T follicular helper cell (primary cell): ENCODE data around the gene PHF2.

Experiments
- DNase-seq: peaks from one replicate; pipeline ENCODE4 v3.0.0-alpha.2; 2020; ENCODE audit warnings: low read depth

Gene PHF2

GRCh38 chr9:93568169-93568568 lies 8.2 kb upstream of the PHF2 start:
- DNase-seq = no peak

DNA sequence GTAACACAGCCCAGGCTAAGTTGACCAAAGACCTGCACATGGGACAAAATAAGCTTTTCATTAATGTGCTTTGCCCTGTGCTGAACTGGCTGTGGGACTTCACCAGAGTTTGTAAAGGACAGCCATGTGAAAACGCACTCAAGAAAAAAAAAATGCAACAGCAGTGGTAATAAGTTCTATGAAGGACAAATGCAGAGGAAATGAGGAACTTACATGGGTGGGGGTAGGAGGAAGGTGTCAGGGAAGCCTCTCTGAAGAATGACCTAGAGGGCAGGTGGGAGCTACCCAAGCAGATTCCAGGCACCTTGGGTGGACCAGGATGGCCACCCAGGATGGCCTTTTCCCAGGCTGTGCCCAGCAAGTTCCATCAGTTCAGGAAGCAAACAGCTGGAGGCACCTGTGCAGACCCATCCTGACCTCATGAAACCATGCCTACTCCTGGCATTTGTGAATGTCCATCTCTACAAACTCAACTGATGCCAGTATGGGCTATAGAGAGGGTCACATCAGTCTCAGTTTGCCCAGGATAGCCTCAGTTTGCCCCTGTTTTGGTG lies 6.7 kb upstream of the PHF2 start:
- no peak for DNase-seq

DNA sequence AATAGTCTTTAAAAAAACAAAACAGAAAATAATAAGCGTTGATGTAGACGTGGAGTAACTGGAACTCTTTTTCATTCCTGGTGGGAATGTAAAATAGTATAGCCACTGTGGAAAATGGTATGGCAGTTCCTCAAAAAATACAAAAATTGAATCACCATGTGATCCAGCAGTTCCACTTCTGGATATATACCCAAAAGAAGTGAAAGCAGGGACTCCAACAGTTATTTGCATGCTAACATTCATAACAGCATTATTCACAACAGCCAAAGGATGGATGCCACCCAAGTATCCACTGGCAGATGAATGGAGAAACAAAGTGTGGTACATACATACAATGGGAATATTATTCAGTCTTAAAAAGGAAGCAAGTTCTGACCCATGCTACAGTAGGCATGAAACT lies 4.2 kb upstream of the PHF2 start:
- no peak for DNase-seq

DNA sequence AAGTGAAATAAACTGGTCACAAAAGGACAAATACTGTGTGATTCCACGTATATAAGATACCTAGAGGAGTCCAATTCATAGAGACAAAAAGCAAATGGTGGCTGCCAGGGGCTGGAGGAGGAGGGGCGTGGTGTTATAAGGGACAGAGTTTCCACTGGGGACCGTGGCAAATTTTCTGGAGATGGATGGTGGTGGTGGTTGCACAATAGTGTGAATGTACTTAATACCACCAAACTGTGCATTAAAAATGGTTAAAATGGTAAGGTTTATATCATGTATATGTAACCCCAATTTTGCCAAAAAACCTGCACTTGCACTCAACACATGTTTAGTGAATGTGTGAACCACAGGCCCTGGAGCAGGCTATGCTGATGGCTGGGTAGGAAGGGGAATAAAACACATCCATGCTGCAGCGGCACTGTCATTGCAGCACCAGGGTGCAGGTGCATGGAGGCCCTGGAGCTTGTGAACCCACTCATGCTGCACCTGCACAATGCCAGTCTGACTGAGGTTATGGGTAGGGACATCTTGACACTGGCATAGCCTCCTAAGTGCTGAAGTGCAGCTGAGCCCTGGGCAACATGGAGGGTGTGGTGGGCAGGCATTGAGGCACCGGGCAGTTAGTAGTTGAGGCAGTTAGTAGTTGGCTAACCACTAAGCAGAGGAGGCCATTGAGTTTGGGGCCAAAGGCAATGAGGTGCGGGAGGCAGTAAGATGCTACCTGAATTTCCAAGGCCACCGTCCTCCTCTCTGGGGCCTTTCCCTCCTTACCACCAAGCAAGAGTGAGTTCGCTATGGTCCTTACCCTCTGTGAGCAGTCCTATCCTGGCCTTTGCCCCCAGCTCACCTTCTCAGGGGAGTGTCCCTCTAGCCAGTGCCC lies 3.5 kb upstream of the PHF2 start:
- DNase-seq = no peak

- no peak for DNase-seq
Measured at GRCh38 chr9:93573516-93573828, 2.9 kb upstream of the PHF2 start.

DNA sequence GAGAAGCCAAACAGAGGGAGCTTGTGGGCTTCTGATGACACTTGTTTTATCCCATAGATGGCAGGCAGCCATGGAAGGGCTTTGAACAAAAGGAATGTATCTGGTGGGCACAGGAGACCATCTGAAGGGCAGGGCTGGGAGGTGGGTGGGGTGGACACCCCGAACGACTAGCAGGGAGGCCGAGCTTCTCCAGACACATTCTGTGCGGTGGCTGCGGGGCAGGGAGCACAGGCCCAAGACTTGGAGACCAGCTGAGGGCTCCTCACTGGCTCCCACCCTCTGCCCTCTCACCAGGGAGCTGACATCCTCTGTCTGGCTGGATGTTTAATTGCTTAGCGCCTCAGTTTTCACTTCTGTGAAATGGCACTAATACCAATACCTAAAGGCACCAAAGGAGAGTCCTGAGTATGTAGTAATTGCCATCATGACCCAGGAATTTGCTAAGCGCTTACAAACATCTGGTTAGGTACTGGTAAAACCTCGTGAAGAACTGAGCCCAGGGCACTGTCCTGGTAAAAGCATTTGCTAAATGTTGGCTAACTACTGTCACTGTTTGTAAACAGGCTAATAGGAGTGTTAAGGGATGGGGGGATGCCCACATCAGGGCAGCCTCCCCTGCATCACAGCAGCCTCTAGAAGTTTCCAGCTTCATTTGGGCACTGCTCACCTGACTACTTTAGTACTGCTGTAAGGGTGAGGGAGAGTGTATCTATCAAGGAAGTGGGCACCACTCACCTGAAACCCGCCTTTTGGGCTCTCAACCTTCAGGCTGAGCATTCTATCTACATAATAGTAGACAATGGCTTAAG lies 2.1 kb upstream of the PHF2 start:
- no peak for DNase-seq

DNA sequence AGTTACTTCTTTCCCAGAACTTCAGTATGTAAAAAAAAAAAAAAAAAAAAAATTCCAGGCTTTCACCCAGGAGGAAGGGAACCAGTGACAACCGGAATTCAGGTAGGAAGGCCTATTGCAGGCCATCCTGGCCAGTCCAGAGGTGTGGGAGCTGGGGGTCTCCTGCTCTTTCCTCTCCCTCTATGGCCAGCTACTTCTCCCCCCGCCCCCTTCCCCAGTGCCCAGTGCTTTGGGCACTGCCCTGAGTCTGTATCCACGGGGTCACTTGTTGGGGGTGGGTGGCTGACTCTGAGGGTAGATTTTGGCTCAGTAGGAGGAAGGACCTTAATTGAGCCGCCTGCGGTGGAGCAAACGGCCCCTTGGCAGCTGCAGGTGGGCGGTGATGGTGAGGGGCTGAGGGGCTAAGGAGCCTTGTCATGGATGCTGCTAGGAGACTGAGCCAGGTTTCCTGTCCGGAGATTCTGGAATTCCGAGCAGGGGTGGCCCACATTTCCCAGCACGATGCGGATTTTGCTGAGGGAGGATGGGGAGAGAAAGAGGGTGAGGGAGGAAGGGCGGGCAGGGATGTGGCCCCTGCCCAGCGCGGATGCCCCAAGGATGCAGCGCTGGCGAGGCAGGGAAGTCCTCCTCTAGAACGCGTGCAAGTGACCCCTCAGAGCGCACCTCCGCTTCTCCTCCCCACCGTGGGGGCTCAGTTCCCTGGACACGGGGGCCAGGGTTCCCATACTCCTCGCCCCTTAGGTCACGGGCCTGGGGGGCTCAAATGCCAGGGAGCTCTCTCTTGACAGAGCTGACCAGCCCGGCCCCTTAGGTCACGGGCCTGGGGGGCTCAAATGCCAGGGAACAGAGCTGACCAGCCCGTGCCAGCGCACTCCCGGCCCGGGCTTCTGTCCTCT lies 1.2 kb upstream of the PHF2 start:
- no peak for DNase-seq

DNA sequence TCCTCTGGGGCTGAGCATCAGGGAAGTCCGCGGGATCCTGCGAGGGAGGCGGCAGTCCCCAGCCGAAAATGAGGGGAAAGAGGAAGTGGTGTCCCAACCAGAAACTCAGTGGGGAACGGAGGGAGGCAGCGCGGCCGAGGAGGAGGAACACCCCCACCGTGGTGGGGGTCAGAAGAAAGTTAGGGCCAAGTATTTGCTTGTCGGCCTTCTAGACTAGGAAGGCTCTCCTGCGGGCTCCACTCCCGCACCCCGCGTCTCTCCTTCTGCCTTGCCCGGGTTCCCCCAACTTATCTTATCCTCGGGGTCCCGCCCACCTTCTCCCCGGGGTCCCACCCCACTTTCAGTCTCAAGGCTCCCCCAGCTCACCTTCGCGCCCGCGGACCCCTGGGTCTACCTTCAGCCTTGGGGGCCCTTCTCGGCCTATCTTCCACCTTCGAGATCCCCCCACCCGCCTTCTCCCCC lies 557 bp upstream of the PHF2 start:
- DNase-seq = peak; percentile 38

DNA sequence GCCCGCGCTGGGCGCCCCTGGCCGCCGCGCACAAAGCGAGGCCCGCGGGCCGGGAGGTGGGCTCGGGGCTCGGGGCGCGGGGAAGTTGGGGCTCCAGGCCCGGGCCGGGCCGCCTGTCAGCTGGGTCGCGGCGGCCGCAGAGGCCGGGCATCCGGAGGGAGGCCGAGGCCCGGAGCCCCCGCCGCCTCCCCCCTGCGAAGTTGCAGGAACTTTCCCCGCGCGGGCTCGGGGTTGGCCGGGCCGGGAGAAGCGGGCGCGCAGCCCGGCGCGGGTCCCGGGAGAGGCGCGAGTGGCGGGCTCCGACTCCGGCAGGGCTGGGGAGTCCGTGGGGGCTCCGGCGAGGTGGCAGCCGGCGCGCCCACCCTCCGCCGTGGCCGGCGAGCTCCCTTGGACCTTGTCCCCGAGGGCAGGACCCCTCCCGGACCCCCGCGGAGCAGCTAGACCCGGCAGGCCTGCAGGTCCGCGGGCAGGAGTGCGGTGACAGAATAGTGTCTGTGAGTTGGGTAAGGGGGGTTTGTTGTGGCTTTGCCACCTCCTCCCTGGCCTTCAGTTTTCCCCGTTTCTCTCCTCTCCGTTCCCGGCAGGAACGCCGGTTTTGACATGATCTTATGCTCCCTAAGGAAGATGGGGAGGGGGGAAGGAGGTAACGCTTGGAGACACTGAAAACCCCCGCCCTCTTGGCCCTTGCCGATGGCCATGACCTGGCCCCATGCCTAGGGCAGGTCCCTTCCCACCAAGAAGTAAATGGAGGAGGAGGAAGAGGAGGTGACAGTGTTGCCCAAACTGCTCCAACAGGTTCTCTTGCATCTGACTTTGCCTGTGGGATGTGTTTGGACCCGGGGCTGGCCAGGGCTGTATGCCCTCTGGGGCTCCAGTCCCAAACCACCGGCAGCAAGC lies 942 bp downstream of the PHF2 start:
- no peak for DNase-seq

DNA sequence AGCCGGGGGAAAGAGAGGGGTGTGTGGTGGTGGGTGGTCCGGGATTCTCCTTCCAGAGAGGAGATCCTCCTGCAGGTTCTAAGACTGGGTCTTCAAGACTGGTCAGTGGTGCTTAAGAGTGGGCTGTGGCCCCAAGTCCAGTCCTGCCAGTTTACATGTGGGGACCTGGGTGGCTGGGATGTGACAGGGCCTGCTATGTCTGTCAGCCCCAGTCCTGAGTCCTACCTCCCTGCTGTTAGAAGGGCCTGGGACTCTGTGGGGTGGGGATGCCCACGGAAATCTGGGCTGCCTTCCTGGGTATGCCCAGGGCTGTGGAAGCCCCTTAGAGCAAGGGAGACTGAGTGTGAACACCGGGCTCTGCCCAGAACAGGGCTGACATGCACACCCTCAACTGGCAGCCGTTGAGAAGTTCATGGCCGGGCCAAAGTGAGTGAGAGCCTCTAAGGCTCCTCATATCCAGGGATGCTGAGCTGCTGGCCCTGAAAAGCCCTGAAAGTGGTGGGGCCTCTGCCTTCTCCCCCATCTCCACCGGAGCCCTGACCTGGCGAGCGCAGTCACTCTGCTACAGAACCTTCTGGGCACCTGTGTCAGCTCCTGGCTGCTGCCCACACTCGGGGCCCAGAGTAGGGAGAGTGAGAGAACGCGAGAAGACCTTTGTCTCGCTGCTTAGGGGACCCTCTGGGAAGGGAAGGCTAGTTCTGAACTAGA lies 1.7 kb downstream of the PHF2 start:
- no peak for DNase-seq

GRCh38 chr9:93578844-93579243 lies 2.5 kb downstream of the PHF2 start:
- DNase-seq = no peak

- DNase-seq = no peak
Measured at GRCh38 chr9:93579711-93580516, 3.5 kb downstream of the PHF2 start.

DNA sequence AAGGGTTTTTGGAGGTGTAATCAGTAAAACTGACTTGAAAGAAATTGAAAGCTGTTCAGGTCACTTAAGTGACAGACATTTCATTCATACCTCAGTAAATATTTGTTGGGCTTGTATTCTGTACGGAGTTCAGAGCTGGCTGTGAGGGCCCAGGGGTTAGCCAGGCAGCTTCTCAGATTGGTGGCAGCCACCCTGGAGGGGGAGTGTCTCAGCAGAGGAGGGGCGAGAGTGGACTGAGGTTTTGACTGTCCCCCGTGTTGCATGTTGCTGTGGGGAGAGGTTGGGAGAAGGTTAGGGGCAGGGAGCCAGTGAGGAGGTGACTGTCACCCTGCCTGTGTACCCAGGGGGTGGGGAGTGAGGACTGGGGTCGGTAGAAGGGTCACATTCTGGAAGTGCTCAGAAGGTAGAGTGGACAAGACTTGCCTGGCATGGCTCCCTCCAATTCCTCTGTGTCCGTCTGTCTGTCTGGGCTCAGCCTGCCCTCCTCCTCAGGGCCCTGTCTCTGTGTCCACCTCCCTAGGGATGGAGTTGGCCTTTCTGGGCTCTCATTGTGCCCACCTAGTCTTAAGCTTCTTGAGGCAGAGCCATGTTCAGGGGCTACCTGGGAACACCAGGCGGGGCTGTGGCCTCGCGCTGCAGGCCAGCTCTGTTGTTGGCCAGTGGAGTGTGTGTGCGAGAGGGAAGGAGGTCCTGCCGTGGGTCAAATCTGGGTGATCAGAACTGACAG lies 4.4 kb downstream of the PHF2 start:
- DNase-seq = no peak

- DNase-seq = no peak
Measured at GRCh38 chr9:93582115-93582514, 5.7 kb downstream of the PHF2 start.

DNA sequence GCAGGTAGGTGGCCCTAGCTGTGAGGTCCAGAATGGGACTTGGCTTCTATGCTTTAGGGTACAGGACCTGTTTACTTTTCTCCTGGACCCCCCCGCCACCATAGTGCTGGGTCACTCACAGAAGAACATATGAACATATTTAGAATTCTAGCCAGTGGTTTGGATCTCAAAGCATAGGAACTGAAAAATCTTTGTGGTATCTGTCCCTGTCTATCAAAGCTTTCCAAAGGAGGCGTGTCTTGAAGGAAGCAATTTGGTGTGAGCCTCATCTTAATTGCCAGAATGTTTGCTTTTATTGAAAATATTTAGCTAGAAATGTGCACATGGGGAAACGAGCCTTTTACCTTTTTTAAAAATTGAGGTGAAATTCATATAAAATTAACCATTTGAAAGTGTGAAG lies 6.2 kb downstream of the PHF2 start:
- DNase-seq = no peak

DNA sequence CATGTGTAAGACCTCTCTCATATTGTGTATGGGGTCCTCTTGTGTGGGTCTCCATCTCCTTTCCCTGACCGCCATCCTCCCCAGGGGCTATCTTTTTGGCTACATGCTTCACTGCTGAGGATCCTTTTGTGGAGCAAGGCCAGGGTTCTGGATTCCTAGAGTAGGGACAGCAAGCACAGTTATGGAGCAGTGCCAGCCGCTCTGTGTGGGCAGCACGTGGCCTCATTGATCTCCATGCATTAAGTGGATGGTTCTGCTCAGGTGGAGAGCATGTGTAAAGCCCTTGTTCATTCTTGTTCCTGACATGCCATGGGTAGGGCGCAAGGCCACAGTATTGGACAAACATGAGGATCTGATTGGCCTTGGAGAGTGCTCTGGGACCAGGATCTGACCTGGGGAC lies 8.9 kb downstream of the PHF2 start:
- no peak for DNase-seq

DNA sequence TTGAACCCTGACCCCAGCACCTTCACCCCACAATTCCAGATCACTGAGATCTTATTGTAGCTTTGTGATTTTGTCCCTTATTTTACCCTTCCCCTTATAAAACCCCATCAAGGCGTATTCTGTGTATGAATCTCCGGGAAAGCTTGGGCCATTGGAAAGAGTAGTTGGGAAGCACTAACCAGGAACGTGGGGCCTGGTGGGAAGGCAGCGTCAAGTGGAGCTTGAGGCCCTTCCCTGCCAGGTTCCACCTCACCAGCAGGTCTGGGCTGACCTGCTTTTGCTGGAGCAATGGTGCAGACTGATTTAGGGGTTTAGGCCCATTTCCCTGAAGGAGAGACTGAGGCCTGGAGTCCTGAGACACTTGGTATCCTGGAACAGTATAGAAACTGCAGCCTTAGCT lies 9.3 kb downstream of the PHF2 start:
- DNase-seq = no peak

DNA sequence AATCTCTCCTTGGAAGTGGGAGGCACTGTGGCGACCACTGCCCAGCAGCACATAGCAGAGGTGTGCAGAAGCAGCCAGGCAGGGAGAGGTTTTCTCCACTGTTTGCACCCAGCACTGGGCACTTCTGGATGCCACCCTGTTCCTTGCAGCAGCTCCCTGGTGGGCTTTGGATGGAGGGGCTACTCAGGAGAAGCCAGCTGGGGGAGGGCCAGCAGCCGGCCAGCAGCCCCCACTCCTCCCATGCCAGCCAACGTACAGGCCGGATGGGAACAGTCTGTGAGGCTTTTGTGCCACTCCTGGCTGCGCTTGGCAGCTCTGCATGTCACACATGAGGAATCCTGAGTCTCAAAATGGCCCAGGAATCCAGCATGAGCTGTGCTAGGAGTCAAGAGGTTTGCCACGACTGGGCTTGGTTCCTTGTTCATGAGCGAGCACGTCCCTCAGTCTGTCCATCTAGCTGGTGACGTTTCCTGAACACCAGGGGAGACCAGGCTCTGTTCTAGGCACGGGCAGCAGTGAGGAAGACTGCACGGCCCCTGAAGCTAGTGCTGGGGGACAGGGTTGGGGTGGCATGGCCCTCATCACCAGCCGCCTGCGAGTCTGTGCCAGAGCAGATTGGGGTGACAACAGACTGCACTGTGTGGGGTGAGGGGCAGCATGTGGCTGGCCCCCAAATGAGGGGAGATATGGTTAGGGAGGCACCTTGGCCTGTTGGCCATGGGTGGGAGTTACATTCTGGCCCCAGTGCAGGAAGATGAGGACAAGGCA lies 10.1 kb downstream of the PHF2 start:
- DNase-seq = no peak
